Measurements from ENCODE around the gene RUSC2.

RUSC2 gene

GRCh38 chr9:35517131-35517530, 27.2 kb downstream of the RUSC2 start:
- no peaks in the 10 kb centered on the region for H3K79me2 ChIP-seq (ENCODE audit: insufficient read depth, low read length)

GRCh38 chr9:35517552-35518224, 27.8 kb downstream of the RUSC2 start:
- Histone ChIP-seq H2AFZ (ENCODE audit: low read depth, low read length) (no peak overlapping the region), H3K9me3 (ENCODE audit: insufficient read depth, low read length, severe bottlenecking) (no peaks in the 10 kb centered on the region), H4K20me1 (ENCODE audit: insufficient read depth, low read length) (no peaks in the 10 kb centered on the region), H3K4me2 (ENCODE audit: insufficient read depth, low read length) (no peak overlapping the region), H3K4me3 (ENCODE audit: low read depth in 1 of 2, low read length in 2 of 2) (no peak overlapping the region), H3K79me2 (ENCODE audit: insufficient read depth, low read length) (no peaks in the 10 kb centered on the region), H3K36me3 (ENCODE audit: insufficient read depth, low read length) (no peaks in the 10 kb centered on the region), H3K27me3 (ENCODE audit: insufficient read depth, low read length, poor library complexity) (peaks cover 3% of the 10 kb centered on the region), H3K4me1 (ENCODE audit: insufficient read depth, low read length) (no peaks in the 10 kb centered on the region), H3K27ac (ENCODE audit: low read length) (no peak overlapping the region), H3K9ac (ENCODE audit: low read depth, low read length) (no peak overlapping the region)
- TF ChIP-seq EZH2 (IDR thresholded peaks at IDR 0.05; ENCODE audit: borderline replicate concordance, low read depth, low read length, severe bottlenecking) (no peak), CTCF (IDR thresholded peaks at IDR 0.05; ENCODE audit: borderline replicate concordance, extremely low read depth, low read length, poor library complexity, severe bottlenecking) (no peak)
- ATAC-seq (ENCODE audit: insufficient read depth, low read depth) (no peak), DNase-seq (no peak)

More at GRCh38 chr9:35517131-35517530, 27.2 kb downstream of the RUSC2 start:
- Histone ChIP-seq H3K4me1 (ENCODE audit: insufficient read depth, low read length) (no peaks in the 10 kb centered on the region), H2AFZ (ENCODE audit: low read depth, low read length) (no peak overlapping the region), H3K4me3 (ENCODE audit: low read depth in 1 of 2, low read length in 2 of 2) (no peak overlapping the region), H3K27ac (ENCODE audit: low read length) (no peak overlapping the region), H4K20me1 (ENCODE audit: insufficient read depth, low read length) (no peaks in the 10 kb centered on the region), H3K4me2 (ENCODE audit: insufficient read depth, low read length) (no peak overlapping the region), H3K9ac (ENCODE audit: low read depth, low read length) (no peak overlapping the region), H3K27me3 (ENCODE audit: insufficient read depth, low read length, poor library complexity) (peaks cover 7% of the 10 kb centered on the region), H3K36me3 (ENCODE audit: insufficient read depth, low read length) (no peaks in the 10 kb centered on the region), H3K9me3 (ENCODE audit: insufficient read depth, low read length, severe bottlenecking) (no peaks in the 10 kb centered on the region)
- TF ChIP-seq CTCF (IDR thresholded peaks at IDR 0.05; ENCODE audit: borderline replicate concordance, extremely low read depth, low read length, poor library complexity, severe bottlenecking) (no peak), EZH2 (IDR thresholded peaks at IDR 0.05; ENCODE audit: borderline replicate concordance, low read depth, low read length, severe bottlenecking) (no peak)
- ATAC-seq (ENCODE audit: insufficient read depth, low read depth), result no peak; the same call in 2 of the 3 replicates
- no peak for DNase-seq

- DNase-seq (no peak), ATAC-seq (ENCODE audit: insufficient read depth, low read depth) (no peak)
- no peak overlapping the region for H3K9ac ChIP-seq (ENCODE audit: low read depth, low read length)
- no peaks in the 10 kb centered on the region for H3K4me1 ChIP-seq (ENCODE audit: insufficient read depth, low read length)
- no peaks in the 10 kb centered on the region for H4K20me1 ChIP-seq (ENCODE audit: insufficient read depth, low read length)
- H3K4me2 ChIP-seq (ENCODE audit: insufficient read depth, low read length), result no peak overlapping the region
- H3K27ac ChIP-seq (ENCODE audit: low read length), result no peak overlapping the region
- H3K9me3 ChIP-seq (ENCODE audit: insufficient read depth, low read length, severe bottlenecking), result no peaks in the 10 kb centered on the region
- H3K79me2 ChIP-seq (ENCODE audit: insufficient read depth, low read length), result no peaks in the 10 kb centered on the region
- H3K27me3 ChIP-seq (ENCODE audit: insufficient read depth, low read length, poor library complexity), result peaks cover 3% of the 10 kb centered on the region
- H3K4me3 ChIP-seq (ENCODE audit: low read depth in 1 of 2, low read length in 2 of 2), result no peak overlapping the region
- H2AFZ ChIP-seq (ENCODE audit: low read depth, low read length), result no peak overlapping the region
- H3K36me3 ChIP-seq (ENCODE audit: insufficient read depth, low read length), result no peaks in the 10 kb centered on the region
- TF ChIP-seq EZH2 (IDR thresholded peaks at IDR 0.05; ENCODE audit: borderline replicate concordance, low read depth, low read length, severe bottlenecking) (no peak), CTCF (IDR thresholded peaks at IDR 0.05; ENCODE audit: borderline replicate concordance, extremely low read depth, low read length, poor library complexity, severe bottlenecking) (no peak)
Observed at GRCh38 chr9:35518225-35518821, 28.4 kb downstream of the RUSC2 start.

Measured in DND-41 (cell line).